NCI-H510A treated with DMSO at 0.1 percent for 48 hours (cell line): ENCODE results near the gene RBM8A.

Experiments
- DNase-seq: peaks from one replicate; lab custom pipeline; 2025; lab: John Stamatoyannopoulos, UW

Gene RBM8A

DNA sequence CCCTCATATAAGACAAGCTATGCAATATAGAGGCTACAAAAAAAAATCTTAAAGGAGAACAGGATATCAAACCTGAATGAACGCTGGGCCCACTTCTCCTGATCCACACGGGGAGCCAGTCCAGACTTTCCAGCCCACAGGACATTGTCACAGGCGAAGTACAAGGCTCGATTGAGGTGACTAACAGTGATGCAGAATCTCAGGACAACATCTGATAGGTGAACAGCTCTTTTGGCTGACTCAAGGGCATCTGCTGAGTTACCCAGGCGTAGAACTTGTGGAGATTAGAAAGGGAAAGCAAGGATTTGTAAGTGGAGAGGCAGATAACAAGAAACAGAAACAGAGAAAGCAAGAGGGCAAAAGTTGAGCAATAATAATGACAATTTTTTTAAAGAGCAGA is 10.5 kb downstream of the RBM8A start:
- DNase-seq: no peak

DNA sequence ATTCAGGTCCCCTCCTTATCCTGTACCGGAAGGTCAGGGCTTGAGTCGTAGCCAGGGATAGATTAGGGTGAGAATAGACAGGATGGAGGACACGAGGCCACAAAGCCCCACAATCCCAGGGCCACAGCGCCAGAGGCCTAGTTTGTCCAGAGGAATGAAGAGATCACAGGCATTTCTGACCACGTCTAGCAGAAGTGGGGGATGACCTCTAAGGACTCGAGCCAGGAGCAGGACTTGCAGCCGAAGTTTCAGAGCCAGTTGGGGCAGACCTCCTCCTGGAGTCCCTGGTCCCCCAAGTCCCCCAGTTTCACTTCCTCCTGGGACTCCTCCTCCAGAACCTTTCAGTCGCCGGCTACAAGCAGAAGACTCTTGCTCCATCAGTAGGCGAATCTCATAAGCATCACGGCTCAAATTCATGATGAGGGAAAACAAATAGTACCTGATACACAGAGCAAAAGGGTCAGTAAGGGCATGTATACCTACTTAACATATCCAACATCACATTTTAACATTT is 15.1 kb downstream of the RBM8A start:
- DNase-seq: no peak

DNA sequence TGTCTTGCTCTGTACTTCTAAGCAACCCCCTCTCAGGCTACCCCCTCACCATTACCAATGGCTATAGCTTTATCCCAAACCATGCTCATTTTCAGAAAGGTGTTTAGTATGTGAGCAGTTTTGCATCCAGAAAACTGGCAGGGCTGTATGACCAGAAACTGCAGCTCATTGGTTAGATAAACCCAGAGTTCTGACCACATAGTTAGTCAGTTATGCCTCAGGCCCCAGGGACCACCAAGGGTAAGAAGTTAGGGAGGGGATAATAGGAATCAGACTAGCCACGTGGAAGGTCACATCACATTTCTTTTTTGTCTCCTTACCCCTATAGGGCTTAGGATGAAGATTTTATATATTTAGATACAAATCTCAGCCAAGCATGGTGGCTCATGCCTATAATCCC is 18.6 kb downstream of the RBM8A start:
- DNase-seq: no peak

DNA sequence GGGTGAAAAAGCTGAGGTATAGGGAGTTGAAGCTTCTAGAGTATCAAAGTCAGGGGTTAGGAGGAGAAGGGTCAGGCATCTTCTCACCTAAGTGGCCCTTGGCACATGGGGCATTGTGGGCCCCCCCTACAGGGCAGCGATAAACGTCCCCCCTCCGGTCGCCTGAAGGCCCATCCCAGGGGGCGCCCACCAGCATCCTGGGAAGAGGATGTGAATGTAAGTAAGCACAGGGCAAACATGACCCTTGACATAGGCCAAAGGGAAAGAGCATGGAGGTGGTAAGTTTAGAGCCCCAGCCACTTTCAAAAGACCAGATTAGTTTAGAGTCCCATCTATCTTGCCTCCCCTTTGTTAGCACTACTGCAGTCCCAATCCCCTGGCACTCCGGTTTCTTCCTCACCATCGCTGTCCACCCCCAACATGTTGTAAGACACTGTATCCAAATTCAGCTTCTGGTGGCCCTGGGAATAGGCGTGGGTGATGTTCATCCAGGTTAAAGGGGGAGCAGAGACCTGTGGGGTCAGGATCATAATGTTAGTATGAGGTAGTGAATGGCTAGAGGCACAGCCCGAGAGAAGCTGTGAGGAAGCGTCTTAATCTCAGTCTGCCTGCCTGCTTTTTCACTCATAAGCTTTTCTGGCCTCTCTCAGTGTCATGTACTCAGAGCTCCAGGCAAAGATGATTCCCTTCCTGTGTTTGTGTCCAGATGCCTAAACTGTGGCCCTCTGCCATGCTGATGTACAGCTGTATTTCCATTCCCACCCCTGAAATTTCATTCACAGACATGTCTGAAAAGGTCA is 20.1 kb downstream of the RBM8A start:
- DNase-seq: no peak

DNA sequence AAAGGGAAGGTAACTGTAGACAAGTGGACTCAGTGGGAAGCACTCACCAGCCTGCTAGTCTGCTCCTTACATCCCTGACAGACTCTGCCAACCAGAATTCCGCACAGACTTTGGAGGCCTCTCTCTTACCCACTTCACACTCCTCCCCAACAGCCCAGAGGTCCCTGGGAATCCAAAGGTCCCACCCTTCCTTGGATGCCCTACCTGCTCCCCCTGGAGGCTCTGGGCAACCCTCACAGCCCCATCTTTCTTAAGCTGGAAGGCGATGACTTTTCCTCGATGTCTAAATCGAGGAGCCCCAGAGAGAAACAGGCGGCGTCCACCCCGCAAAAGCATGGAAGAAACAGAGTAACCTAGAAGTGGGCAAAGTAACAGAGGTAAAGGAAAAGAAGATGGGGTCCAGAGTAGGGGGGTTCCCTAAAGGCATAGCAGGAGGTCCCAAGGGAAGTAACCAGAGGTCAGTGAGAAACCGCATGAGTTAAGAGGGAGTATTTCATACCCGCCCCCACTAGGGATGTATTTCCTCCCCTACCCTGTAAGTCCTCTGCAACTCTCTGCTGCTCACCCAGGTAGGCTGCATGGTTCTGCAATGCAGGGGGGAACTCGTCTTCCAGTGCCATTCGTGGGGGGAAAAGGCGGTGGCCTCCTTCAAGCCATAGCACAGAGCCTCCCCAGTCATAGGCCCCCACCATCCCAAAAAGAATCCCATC is 25.8 kb downstream of the RBM8A start:
- DNase-seq: no peak

DNA sequence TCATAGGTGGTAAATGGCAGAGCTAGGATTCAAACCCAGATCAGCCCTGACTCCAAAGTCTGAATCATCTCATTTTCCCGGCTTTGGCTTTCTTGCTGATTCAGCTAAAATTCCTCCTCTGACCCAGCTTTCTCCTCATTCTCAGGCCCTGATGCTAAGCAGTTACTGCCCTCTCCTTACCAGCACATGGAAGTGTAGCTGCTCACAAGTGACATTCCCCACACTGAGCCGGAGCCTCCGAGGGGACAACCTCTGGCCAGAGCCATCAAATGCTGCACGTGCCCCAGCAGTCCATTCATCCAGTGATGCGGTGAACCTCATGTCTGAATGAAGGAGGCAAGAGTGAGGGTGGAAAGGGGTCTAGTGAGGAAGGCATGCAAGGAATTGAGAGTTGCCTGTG is 28.5 kb downstream of the RBM8A start:
- DNase-seq: no peak

DNA sequence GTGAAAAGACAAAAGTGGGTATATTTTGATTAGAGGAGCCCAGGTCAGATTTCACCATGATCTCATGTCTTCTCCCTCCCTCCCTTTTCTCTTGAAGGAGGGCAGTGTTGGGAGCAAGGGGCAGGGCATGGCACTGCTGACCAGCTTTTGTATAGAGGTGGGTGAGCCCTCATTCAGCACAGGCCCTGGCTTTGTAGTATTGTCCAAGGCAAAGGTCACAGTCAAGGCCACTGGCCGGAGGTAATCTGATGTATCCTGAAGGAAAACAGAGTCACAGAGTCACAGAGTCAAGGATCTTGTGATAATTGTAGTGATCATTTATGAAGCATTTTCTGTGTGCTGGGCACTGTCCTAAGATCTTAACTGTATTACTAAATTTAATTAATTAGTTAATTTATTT is 29.3 kb downstream of the RBM8A start:
- no peak for DNase-seq

DNA sequence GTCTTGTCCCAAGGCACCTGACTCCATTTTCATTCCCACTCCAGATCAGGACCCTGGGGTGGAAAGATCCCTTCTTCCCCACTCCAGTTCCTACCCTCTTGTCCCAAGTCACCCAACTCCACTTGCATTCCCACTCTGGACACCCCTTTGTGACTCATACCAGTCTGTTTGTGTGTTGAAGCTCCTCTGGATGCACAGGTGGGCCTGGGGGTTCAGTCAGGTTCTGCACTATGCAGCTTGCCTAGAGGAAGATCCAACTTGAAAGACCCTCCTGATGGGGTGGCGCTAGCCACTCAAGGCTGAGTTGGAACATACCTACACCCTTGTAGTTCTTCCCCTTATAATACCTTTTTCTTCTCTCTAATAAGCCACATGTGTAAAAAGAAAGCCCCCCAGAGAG is 31.8 kb downstream of the RBM8A start:
- no peak for DNase-seq

DNA sequence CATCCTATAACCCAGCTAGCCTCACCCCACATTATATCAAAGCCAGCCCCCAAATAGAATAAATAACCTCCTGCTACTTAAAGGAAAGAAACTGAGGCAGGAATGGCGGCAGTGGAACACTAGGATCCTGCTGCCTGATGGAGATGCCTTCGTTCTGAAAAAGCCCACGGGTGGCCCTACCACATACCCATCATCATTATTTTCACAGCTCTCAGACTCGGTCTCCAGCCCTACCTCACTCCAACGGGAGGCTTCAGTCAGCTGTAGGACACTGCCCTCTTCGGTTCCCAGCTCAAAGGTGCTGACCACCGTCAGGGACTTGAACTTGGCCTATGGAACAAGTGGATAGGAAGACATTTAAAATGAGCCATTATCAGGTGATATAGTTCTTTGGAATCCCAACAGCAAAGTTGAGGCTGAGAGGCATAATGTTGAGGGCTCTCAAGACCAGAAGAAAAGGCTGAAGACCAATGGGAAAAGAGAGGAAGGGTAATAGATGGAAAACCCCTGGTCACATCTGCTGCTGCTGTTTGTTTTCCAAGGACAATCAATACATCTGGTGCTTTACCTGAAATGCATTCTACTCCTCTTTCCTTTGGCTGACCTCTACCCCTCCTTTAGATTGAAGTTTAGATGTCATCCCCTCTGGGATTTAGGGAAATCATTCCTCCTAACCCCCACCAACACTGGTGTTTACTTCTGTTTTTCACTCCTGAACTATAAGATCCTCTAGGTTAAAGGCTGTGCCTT is 33.8 kb downstream of the RBM8A start:
- DNase-seq: no peak

DNA sequence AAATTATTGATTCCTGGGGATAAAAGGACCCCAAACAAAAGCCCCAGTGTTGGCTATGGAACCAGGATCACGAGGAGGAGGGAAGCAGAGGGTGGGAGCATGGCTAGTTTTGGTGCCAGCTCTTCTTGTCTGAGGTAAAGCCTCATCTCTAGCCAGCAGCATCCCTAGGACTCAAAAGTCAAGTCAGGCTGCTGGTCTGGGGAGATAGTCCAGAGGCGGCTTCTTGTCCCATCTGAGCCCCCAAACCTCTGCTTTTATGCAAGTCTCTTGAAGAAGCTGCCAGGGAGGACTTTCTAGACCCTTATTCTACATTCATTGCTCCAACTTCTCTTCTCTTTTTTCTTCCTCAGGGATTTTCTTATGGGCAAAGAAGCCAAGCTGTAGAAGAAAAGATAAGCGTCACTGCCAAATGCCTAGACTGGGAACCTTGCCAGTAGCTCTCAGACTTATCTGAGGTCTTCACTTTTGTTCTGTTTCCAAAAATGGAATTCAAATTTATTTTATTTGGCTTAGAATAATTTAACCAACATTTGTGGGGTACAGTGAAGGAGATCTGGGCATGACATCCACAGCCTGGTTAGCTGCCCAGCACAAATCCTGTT is 34.7 kb downstream of the RBM8A start:
- no peak for DNase-seq

DNA sequence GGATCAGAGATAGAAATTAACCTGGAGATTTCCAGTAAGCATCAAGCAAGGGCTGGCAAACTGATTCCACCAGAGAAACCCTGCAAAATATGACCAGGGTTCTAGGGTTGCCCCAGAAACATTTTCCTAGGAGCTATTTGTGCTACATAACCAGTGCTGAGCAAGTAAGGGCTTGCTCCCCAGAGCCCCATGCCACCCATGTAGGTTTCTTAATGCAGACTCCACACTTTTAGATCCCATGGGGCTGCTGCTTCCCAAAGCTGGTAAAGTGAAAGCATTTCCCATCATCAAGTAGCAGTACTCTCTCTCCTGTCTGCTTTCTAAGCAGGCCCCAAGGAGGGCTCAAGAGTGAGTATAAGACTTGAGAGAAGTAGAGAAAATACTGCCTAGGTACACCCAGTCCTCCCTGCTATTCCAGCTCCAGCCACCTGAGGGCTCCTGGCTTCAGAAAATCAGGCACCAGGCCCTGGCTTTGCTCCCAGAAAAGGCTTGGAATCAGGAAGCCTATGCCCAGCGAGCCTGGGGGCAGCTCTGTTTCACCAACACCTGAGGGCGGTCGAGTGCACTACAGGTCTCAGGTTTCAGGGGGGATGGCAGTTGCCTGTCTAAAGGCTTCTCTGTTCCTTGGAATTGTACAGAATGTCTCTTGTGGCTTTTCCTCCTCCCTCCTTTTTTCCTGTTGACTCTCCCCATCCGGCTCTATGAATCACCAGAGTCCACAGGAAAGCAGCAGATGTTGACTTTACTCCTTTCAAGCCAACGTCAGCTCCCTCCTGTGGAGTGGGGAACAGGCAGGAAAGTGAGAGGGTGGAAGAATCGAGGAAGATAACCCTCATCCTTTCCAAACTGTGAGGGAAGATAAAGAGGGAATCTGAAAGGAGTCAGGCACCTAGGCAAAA is 35.4 kb downstream of the RBM8A start:
- DNase-seq: peak; percentile 96

DNA sequence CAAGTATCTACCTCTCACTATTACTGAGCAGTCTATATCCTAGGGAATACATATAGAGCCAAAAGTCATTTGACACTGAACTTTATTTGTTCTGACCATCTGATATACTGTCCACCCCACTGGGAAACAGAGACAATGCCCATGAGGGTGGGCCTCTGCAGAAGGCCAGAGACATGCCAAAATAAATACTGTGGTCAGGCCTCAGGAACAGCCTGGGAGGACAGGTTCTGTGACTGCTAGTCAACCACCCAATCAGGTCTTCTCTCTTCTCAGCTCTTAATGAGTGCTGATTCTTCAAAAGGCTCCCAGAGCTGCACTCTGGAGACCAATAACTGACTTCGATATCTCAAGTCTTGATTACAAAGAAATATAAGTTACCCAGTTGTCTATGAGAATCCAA is 36.1 kb downstream of the RBM8A start:
- peak; percentile 72 for DNase-seq

DNA sequence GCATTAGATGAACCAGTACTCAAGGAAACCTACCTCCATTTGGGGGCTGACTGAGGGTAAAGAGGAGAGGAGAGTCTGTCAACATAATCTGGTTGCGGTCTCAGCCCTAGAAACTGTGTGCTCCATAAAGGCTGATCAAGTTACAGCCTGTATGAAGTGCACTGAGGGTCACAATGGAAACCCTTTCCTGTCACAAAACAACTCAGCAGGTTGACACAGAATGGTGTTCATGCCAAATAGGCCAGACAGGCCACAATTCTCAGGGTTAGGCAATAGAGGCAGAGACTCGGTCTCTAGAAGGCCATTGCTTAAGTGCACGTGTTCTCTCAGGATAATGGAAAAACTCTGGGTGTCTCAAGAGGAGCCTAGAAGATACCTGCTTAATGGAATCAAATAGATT is 37.6 kb downstream of the RBM8A start:
- DNase-seq: peak; percentile 70

DNA sequence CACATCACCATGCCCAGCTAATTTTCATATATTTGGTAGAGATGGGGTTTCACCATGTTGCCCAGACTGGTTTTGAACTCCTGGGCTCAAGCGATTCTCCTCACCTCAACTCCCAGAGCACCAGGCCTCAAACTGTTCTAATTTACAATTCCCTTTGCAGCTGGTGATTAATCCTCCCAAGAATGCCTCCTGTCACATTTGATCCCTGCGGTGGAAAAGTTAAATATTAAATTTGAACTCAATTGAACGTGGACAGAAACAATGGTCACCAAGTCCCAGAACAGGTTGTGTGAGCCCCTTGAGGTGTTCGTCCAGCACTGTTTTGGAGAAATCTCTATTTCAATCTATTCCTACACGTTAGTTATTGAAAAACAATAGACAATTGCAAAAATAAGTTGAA is 39.7 kb downstream of the RBM8A start:
- DNase-seq: no peak

DNA sequence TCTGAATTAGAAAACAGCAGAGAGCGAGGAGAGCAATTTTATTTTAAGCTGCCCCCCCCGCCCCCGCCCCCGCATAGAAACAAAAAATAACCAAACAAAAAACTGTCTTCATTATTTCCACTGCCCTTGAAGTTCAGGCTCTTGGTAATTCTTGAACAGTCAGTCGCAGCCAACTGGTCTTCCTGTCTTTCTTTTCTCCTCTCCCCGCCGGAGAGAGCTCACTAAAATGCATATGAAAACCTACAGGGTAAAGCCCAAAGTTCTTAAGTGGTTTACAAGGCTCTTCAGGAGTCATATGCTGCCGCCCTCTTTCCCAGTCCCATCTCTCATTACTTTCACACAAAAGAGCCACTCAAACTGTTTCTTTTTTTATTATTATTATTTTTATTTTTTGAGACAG is 40.5 kb downstream of the RBM8A start:
- no peak for DNase-seq

DNA sequence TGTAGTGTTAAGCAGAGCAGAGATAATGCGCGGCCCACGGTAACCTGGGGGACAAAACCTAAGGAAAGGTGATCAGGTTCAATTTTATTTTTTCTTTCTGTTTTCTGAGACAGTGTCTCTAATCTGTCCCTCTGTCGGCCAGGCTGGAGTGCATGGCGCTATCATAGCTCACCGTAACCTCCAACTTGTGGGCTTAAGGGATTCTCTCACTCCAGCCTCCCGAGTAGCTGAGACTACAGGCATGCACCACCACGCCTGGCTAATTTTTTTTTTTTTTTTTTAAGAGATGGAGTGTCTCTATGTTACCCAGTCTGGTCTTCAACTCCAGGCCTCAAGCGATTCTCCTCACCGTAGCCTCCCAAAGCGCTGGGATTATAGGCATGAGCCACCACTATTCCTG is 40.9 kb downstream of the RBM8A start:
- no peak for DNase-seq

DNA sequence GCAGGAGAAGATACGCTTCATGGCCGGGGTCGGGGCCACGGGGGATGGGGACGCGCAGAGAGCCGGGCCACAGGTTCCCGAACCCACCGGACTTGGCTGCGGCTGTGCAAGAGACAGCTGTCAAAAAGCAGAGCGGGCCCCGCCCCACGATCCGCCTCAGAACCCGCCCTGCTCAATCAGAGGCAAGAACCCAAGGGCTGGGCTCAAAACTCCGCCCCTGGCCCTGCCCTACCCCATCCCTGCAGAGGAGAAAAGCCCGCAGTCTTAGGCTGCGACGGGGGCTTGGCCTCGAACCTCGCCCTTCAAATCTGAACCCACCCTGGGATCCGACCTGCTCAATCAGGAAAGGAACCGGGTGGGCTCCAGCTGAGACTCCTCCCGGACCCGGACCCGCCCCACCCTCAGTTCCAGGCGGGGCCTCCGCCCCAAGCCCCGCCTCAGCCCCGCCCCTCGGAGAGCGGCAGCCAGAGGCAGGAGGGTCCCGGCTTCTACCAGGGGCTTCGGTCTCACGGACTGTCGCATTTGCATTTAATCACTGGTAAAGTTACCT is 41.5 kb downstream of the RBM8A start, which contains the start of gene ANKRD35:
TSS of gene ANKRD35 (minus strand) at position 129 of the 550 bp plus-strand sequence. CDS start at position 21, 108 bp downstream.
- peak; percentile 73 for DNase-seq

DNA sequence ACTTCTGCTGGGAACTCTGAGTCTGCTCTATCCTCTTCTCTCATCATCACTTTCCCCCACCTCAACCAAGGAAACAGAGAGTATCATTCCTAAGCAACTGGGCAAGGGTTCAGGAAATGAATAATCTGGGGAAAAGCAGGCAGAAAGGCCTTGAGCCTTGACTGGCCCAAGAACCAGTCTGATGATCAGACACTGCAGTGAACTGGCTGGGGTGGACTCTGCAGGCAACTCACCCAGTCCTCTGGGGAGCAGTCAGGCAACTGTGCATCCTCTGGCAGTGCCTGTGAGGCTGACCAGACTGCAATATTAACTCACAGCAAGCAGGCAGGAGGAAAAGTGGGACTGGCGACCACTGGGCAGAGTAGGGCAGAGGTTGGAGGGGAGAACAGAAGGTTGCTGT is 42.6 kb downstream of the RBM8A start:
- no peak for DNase-seq

DNA sequence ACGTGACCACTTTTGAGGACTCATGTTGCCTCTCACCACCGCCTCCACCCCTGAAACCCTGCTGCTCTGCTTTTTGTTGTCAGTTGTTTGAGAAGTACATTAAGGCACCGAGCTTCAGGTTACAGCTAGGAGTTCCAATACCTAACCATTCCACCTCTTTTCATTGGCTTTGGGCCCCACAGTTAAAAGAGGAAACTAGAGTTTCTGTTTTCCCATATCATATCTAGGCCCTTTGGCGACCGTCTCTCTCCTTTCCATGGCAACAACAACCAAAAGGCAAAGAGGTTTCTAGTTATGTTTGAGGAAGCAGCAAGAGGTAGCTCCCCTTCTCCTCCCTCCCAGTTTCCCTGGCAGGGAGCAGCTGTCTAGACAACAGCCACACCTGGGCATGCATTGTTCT is 47.5 kb downstream of the RBM8A start:
- DNase-seq: peak; percentile 82

DNA sequence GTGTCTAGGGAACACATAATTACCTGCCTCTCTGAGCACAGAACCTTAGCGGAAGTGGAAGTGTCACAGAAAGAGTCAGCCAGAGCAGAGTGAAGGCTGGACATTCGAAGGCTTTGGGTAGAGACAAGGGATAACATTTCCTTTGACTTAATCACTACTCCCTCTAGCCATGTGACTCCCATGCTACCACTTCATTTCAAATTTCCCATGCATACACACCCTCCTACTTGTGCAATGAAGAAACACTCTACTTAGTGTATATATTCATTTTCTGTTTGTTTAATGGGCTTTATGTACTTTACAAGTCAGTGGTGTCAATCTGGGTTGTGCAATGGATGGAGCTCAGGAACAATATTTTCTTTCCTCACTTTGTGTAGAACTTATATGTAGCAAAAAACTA is 48.6 kb downstream of the RBM8A start:
- DNase-seq: peak; percentile 42
